Epithelial cell of proximal tubule (primary cell): ENCODE measurements around the gene TCL1B. TPM values are rescaled to one million over a fixed set of nuclear protein-coding genes. Genes with fewer than 3 reads are reported as not detected.
A peak's percentile ranks its signal among the peaks of the same experiment; 100 is the strongest.

Experiments
- DNase-seq: peaks from one replicate; pipeline ENCODE4 v3.0.0-alpha.2; 2011; ENCODE audit warnings: low read depth
- H3K4me3 ChIP-seq: 2 replicates; pipeline ENCODE4 v1.5.1; 2011; ENCODE audit warnings: low read depth, mild to moderate bottlenecking, low read length
- CTCF ChIP-seq: conservative IDR thresholded peaks from 2 replicates; pipeline ENCODE4 v1.5.1; 2012; ENCODE audit warnings: low read depth, mild to moderate bottlenecking, low read length
- total RNA-seq: library from RNA; depleted of rRNA; stranded (reverse); fragments of >200 nt; gene quantifications from 2 replicates; pipeline ENCODE4 v1.2.3, GENCODE V29; 2015

Gene TCL1B
- total RNA-seq, 1 donor from 2014 or later: not detected

GRCh38 chr14:95707327-95707726, 21.1 kb downstream of the TCL1B start:
- no peak for DNase-seq
- H3K4me3 ChIP-seq: no peak overlapping the region
- TF ChIP-seq CTCF: no peak

- H3K4me3 ChIP-seq: no peak overlapping the region
- no peak for TF ChIP-seq CTCF
- DNase-seq: no peak
Observed at GRCh38 chr14:95710106-95710505, 23.9 kb downstream of the TCL1B start.

GRCh38 chr14:95711476-95712176, 25.4 kb downstream of the TCL1B start:
- H3K4me3 ChIP-seq: no peak overlapping the region
- TF ChIP-seq CTCF: no peak
- no peak for DNase-seq

- H3K4me3 ChIP-seq: no peak overlapping the region
- DNase-seq: no peak
- TF ChIP-seq CTCF: no peak
Observed at GRCh38 chr14:95712398-95712797, 26.2 kb downstream of the TCL1B start.

GRCh38 chr14:95713596-95714371, 27.6 kb downstream of the TCL1B start, which contains the start of gene TCL1A:
Gene TCL1A, minus strand, starts transcription at chr14:95714125. Its CDS starts 59 bp downstream, at chr14:95714066.
- no peak for DNase-seq
- no peak within 1 kb of the TSS for H3K4me3 ChIP-seq
- TF ChIP-seq CTCF: no peak

- no peak overlapping the region for H3K4me3 ChIP-seq
- peak; percentile 2 for DNase-seq
- no peak for TF ChIP-seq CTCF
Observed at GRCh38 chr14:95722525-95723190, 36.4 kb downstream of the TCL1B start.
